Neural cell (in vitro differentiated cells): ENCODE measurements around the gene ZFP69. TPM values are rescaled to one million over a fixed set of nuclear protein-coding genes. Genes with fewer than 3 reads are reported as not detected.

Experiments used
- H2AFZ ChIP-seq: fragments of 200-600, 300-800 bp; sonication (generic), shearing (Covaris generic); 2 replicates; pipeline ENCODE4 v1.6.0; 2014; ENCODE audit warnings: low read depth, mild to moderate bottlenecking, antibody characterized with exemption, low read length, moderate library complexity
- H3F3A ChIP-seq: fragments of 200-600 bp; shearing (Covaris generic); 2 replicates; pipeline ENCODE4 v1.6.1; 2016; ENCODE audit warnings: mild to moderate bottlenecking, moderate library complexity, mixed read lengths, antibody characterized with exemption, low read length; ENCODE audit not compliant: insufficient read depth, poor library complexity, severe bottlenecking
- H3K27ac ChIP-seq: fragments of 200-600, 300-800 bp; sonication (generic), shearing (Covaris generic); 2 replicates; pipeline ENCODE4 v1.5.1; 2014; ENCODE audit warnings: mild to moderate bottlenecking, low read length, moderate library complexity
- H3K27me3 ChIP-seq: fragments of 300-800, 200-600 bp; sonication (generic), shearing (Covaris generic); 2 replicates; pipeline ENCODE4 v1.6.0; 2014; ENCODE audit warnings: mild to moderate bottlenecking, low read depth, low read length, moderate library complexity; ENCODE audit not compliant: insufficient read depth
- H3K36me3 ChIP-seq: fragments of 300-800, 200-600 bp; sonication (generic), shearing (Covaris generic); 2 replicates; pipeline ENCODE4 v1.5.1; 2014; ENCODE audit warnings: mild to moderate bottlenecking, antibody characterized with exemption, low read length, moderate library complexity; ENCODE audit not compliant: insufficient read depth
- H3K4me2 ChIP-seq: fragments of 300-800, 200-600 bp; sonication (generic), shearing (Covaris generic); 2 replicates; pipeline ENCODE4 v1.6.0; 2014; ENCODE audit warnings: mild to moderate bottlenecking, low read length
- H3K4me3 ChIP-seq: fragments of 300-800, 200-600 bp; sonication (generic), shearing (Covaris generic); 2 replicates; pipeline ENCODE4 v1.5.1; 2014; ENCODE audit warnings: mild to moderate bottlenecking, low read length, moderate library complexity
- H3K79me2 ChIP-seq: fragments of 200-600 bp; shearing (Covaris generic); replicated peaks from 2 replicates; pipeline ENCODE4 v1.6.0; 2014; ENCODE audit warnings: mild to moderate bottlenecking, low read length, moderate library complexity; ENCODE audit not compliant: insufficient read depth
- H3K9ac ChIP-seq: fragments of 300-800, 200-600 bp; sonication (generic), shearing (Covaris generic); 2 replicates; pipeline ENCODE4 v1.6.1; 2016; ENCODE audit warnings: mild to moderate bottlenecking, low read length, mixed read lengths
- H3K9me2 ChIP-seq: fragments of 200-600 bp; shearing (Covaris generic); 2 replicates; pipeline ENCODE4 v1.6.1; 2016; ENCODE audit warnings: mild to moderate bottlenecking, low read length, mixed read lengths; ENCODE audit not compliant: insufficient read depth
- H3K9me3 ChIP-seq: fragments of 200-600, 300-800 bp; sonication (generic), shearing (Covaris generic); 2 replicates; pipeline ENCODE4 v1.6.1; 2016; ENCODE audit warnings: mild to moderate bottlenecking, mixed run types, low read length, moderate library complexity, mixed read lengths
- H4K20me1 ChIP-seq: fragments of 200-600 bp; shearing (Covaris generic); 2 replicates; pipeline ENCODE4 v1.6.1; 2016; ENCODE audit warnings: mild to moderate bottlenecking, mixed run types; ENCODE audit not compliant: insufficient read depth
- CTCF ChIP-seq: fragments of 450-650 bp; IDR thresholded peaks from 2 replicates; pipeline ENCODE4 v1.5.1; 2014; ENCODE audit warnings: antibody characterized with exemption, mild to moderate bottlenecking, moderate library complexity; ENCODE audit not compliant: poor library complexity, severe bottlenecking
- EP300 ChIP-seq: fragments of 450-650 bp; conservative IDR thresholded peaks from 2 replicates; pipeline ENCODE4 v1.6.1; 2014; ENCODE audit warnings: antibody characterized with exemption, mild to moderate bottlenecking, moderate library complexity; ENCODE audit not compliant: poor library complexity, severe bottlenecking
- EZH2 ChIP-seq: fragments of 200-600, 300-800 bp; shearing (Covaris generic), sonication (generic); IDR thresholded peaks from 2 replicates; pipeline ENCODE4 v1.6.1; 2014; ENCODE audit warnings: antibody characterized with exemption, low read length, borderline replicate concordance, mild to moderate bottlenecking; ENCODE audit not compliant: insufficient read depth, poor library complexity, severe bottlenecking
- MXI1 ChIP-seq: fragments of 450-650 bp; conservative IDR thresholded peaks from 2 replicates; pipeline ENCODE4 v1.6.1; 2014; ENCODE audit warnings: antibody characterized with exemption, mild to moderate bottlenecking; ENCODE audit not compliant: poor library complexity, severe bottlenecking
- POLR2AphosphoS5 ChIP-seq: IDR thresholded peaks from 2 replicates; pipeline ENCODE4 v1.6.1; 2012
- RAD21 ChIP-seq: fragments of 450-650 bp; conservative IDR thresholded peaks from 2 replicates; pipeline ENCODE4 v1.6.1; 2014; ENCODE audit warnings: antibody characterized with exemption, mild to moderate bottlenecking, moderate library complexity
- REST ChIP-seq: IDR thresholded peaks from 2 replicates; pipeline ENCODE4 v1.6.1; 2012; ENCODE audit warnings: borderline replicate concordance
- SMC3 ChIP-seq: fragments of 450-650 bp; conservative IDR thresholded peaks from 2 replicates; pipeline ENCODE4 v1.6.1; 2014; ENCODE audit warnings: antibody characterized with exemption, mild to moderate bottlenecking, moderate library complexity; ENCODE audit not compliant: poor library complexity
- TAF1 ChIP-seq: IDR thresholded peaks from 2 replicates; pipeline ENCODE4 v1.6.1; 2012; ENCODE audit warnings: low read depth
- polyA plus RNA-seq: library from polyadenylated mRNA; depleted of rRNA; stranded (reverse); fragments of >200 nt; gene quantifications from 2 replicates; pipeline ENCODE4 v1.2.3, GENCODE V29; 2014

The ZFP69 gene
- polyA plus RNA-seq, 1 donor from 2014 or later = 12.3 TPM

GRCh38 chr1:40450495-40451237 is 26.4 kb upstream of the ZFP69 start:
- Histone ChIP-seq H3K9me3 (peaks cover 7% of the 10 kb centered on the region), H3K27ac (peak overlapping the region; percentile 94), H3K27me3 (no peaks in the 10 kb centered on the region), H3K36me3 (peaks cover 22% of the 10 kb centered on the region), H2AFZ (peak overlapping the region; percentile 63), H3K4me2 (peak overlapping the region; percentile 94), H3F3A (peaks cover 7% of the 10 kb centered on the region), H3K9me2 (no peaks in the 10 kb centered on the region), H4K20me1 (no peaks in the 10 kb centered on the region), H3K4me3 (peak overlapping the region; percentile 74), H3K79me2 (peaks cover 30% of the 10 kb centered on the region), H3K9ac (peak overlapping the region; percentile 94)
- no peak for TF ChIP-seq REST
- no peak for TF ChIP-seq EZH2
- TF ChIP-seq TAF1 = no peak
- no peak for TF ChIP-seq MXI1
- no peak for TF ChIP-seq POLR2AphosphoS5
- TF ChIP-seq EP300 = no peak
- no peak for TF ChIP-seq RAD21
- TF ChIP-seq SMC3 = no peak
- no peak for TF ChIP-seq CTCF

- no peaks in the 10 kb centered on the region for H4K20me1 ChIP-seq
- peaks cover 28% of the 10 kb centered on the region for H3K36me3 ChIP-seq
- TF ChIP-seq RAD21 = no peak
- TF ChIP-seq EP300 = no peak
- no peak for TF ChIP-seq REST
- no peak for TF ChIP-seq MXI1
- TF ChIP-seq CTCF = no peak
- no peak for TF ChIP-seq POLR2AphosphoS5
- no peak for TF ChIP-seq SMC3
- no peak for TF ChIP-seq EZH2
- no peak for TF ChIP-seq TAF1
- peaks cover 30% of the 10 kb centered on the region for H3K79me2 ChIP-seq
- H3K4me2 ChIP-seq = peak overlapping the region; percentile 94
- peak overlapping the region; percentile 74 for H3K4me3 ChIP-seq
- peaks cover 7% of the 10 kb centered on the region for H3F3A ChIP-seq
- peak overlapping the region; percentile 94 for H3K9ac ChIP-seq
- H3K9me3 ChIP-seq = peaks cover 8% of the 10 kb centered on the region
- H3K27ac ChIP-seq = peak overlapping the region; percentile 94
- H2AFZ ChIP-seq = no peak overlapping the region
- H3K27me3 ChIP-seq = no peaks in the 10 kb centered on the region
- H3K9me2 ChIP-seq = no peaks in the 10 kb centered on the region
These were observed 25.9 kb upstream of the ZFP69 start for GRCh38 chr1:40451238-40451585.
